Mesenchymal stem cell (in vitro differentiated cells and primary cell): Measurements from ENCODE around the gene AREL1.

Source experiments
- DNase-seq: peaks from one replicate; pipeline ENCODE4 v3.0.0-alpha.2; 2013
- H2AFZ ChIP-seq: one replicate; pipeline ENCODE4 v1.6.1; 2013; ENCODE audit warnings: low read depth, mild to moderate bottlenecking, control low read depth, inconsistent platforms, low read length, moderate library complexity
- H2AK5ac ChIP-seq: 2 replicates; pipeline ENCODE4 v1.6.1; 2013; ENCODE audit warnings: low read length, moderate library complexity, mild to moderate bottlenecking, inconsistent platforms; ENCODE audit not compliant: severe bottlenecking
- H2BK120ac ChIP-seq: one replicate; pipeline ENCODE4 v1.6.1; 2013; ENCODE audit warnings: low read depth, mild to moderate bottlenecking, inconsistent platforms, low read length, moderate library complexity
- H2BK12ac ChIP-seq, 2 experiments: one replicate each; pipeline ENCODE4 v1.6.1; 2013; ENCODE audit warnings: inconsistent platforms in 2 of 2, low read length in 2 of 2, mild to moderate bottlenecking in 2 of 2, moderate library complexity in 2 of 2, control low read depth in 1 of 2
- H2BK15ac ChIP-seq: one replicate; pipeline ENCODE4 v1.6.1; 2013; ENCODE audit warnings: mild to moderate bottlenecking, low read depth, inconsistent platforms; ENCODE audit not compliant: poor library complexity, severe bottlenecking
- H2BK5ac ChIP-seq: 2 replicates; pipeline ENCODE4 v1.6.1; 2013; ENCODE audit warnings: low read depth, mild to moderate bottlenecking, low read length, control low read depth, inconsistent platforms; ENCODE audit not compliant: poor library complexity, severe bottlenecking
- H3K14ac ChIP-seq, 2 experiments: one replicate each; pipeline ENCODE4 v1.6.1; 2013; ENCODE audit warnings: inconsistent platforms in 2 of 2, low read length in 2 of 2, control low read depth in 1 of 2, mild to moderate bottlenecking in 1 of 2, moderate library complexity in 1 of 2
- H3K18ac ChIP-seq, 2 experiments: one replicate each; pipeline ENCODE4 v1.6.1; 2013; ENCODE audit warnings: inconsistent platforms in 2 of 2, low read length in 2 of 2, control low read depth in 1 of 2, low read depth in 1 of 2, mild to moderate bottlenecking in 1 of 2
- H3K23ac ChIP-seq, 2 experiments: one replicate each; pipeline ENCODE4 v1.6.1; 2013; ENCODE audit warnings: inconsistent platforms in 2 of 2, low read length in 2 of 2, mild to moderate bottlenecking in 2 of 2, moderate library complexity in 2 of 2, control low read depth in 1 of 2
- H3K27ac ChIP-seq: 2 replicates; pipeline ENCODE4 v1.5.1; 2013; ENCODE audit warnings: mild to moderate bottlenecking, moderate library complexity, low read length, control low read depth, inconsistent platforms; ENCODE audit not compliant: poor library complexity, severe bottlenecking
- H3K27me3 ChIP-seq, 2 experiments: 2 replicates each; pipeline versions ENCODE4 v1.6.1 to v1.7.0; 2013; ENCODE audit warnings: low read length in 2 of 2, mild to moderate bottlenecking in 2 of 2, moderate library complexity in 2 of 2, control low read depth in 1 of 2, inconsistent platforms in 1 of 2; ENCODE audit not compliant: control insufficient read depth in 1 of 2, insufficient read depth in 1 of 2
- H3K36me3 ChIP-seq, 2 experiments: 2 replicates each; pipeline versions ENCODE4 v1.6.1 to v1.7.0; 2013; ENCODE audit warnings: low read length in 2 of 2, control low read depth in 1 of 2, inconsistent platforms in 1 of 2, low read depth in 1 of 2, mild to moderate bottlenecking in 1 of 2; ENCODE audit not compliant: insufficient read depth in 2 of 2, control insufficient read depth in 1 of 2
- H3K4ac ChIP-seq, 2 experiments: one replicate each; pipeline ENCODE4 v1.6.1; 2013; ENCODE audit warnings: inconsistent platforms in 2 of 2, low read length in 2 of 2, mild to moderate bottlenecking in 2 of 2, moderate library complexity in 2 of 2, control low read depth in 1 of 2, low read depth in 1 of 2
- H3K4me1 ChIP-seq: 2 replicates; pipeline ENCODE4 v1.6.1; 2013; ENCODE audit warnings: low read depth, low read length, control low read depth; ENCODE audit not compliant: control insufficient read depth, insufficient read depth
- H3K4me2 ChIP-seq: 2 replicates; pipeline ENCODE4 v1.6.1; 2013; ENCODE audit warnings: low read length, mild to moderate bottlenecking, inconsistent platforms; ENCODE audit not compliant: poor library complexity, severe bottlenecking
- H3K4me3 ChIP-seq, 2 experiments: 2 replicates each; pipeline versions ENCODE4 v1.5.1 to v1.7.0; 2013; ENCODE audit warnings: low read length in 2 of 2, mild to moderate bottlenecking in 2 of 2, control low read depth in 1 of 2, low read depth in 1 of 2; ENCODE audit not compliant: insufficient read depth in 1 of 2
- H3K79me1 ChIP-seq: replicated peaks from 2 replicates; pipeline ENCODE4 v1.6.1; 2013; ENCODE audit warnings: mild to moderate bottlenecking, control low read depth, low read length, inconsistent platforms; ENCODE audit not compliant: poor library complexity, severe bottlenecking
- H3K9ac ChIP-seq: 2 replicates; pipeline ENCODE4 v1.7.0; 2013; ENCODE audit warnings: mild to moderate bottlenecking, low read length, moderate library complexity
- H3K9me3 ChIP-seq: 2 replicates; pipeline ENCODE4 v1.7.0; 2013; ENCODE audit warnings: mild to moderate bottlenecking, low read length; ENCODE audit not compliant: control insufficient read depth
- H4K8ac ChIP-seq: one replicate; pipeline ENCODE4 v1.6.1; 2013; ENCODE audit warnings: inconsistent platforms, mild to moderate bottlenecking, low read length, moderate library complexity
- H4K91ac ChIP-seq: one replicate; pipeline ENCODE4 v1.6.1; 2013; ENCODE audit warnings: mild to moderate bottlenecking, low read length, inconsistent platforms
- WGBS: methylation state at CpG from one replicate; pipeline ENCODE4 v1.1.7; 2013; ENCODE audit warnings: mixed read lengths; 5-methylcytosine and 5-hydroxymethylcytosine counted together

Gene AREL1

GRCh38 chr14:74720526-74720925 lies 7.6 kb upstream of the AREL1 start:
- no peak overlapping the region for H3K18ac ChIP-seq
- peaks cover 24 to 80% of the 10 kb centered on the region in 2 experiments for H3K36me3 ChIP-seq
- no peak overlapping the region for H3K4me2 ChIP-seq
- H3K14ac ChIP-seq, result no peak overlapping the region
- no peaks in the 10 kb centered on the region for H3K4me1 ChIP-seq
- no peak overlapping the region for H3K9ac ChIP-seq
- no peak overlapping the region for H2BK15ac ChIP-seq
- H2AK5ac ChIP-seq, result no peak overlapping the region
- H4K91ac ChIP-seq, result no peak overlapping the region
- no peaks in the 10 kb centered on the region for H3K27me3 ChIP-seq
- no peak overlapping the region for H2BK120ac ChIP-seq
- no peak overlapping the region for H3K27ac ChIP-seq
- H3K23ac ChIP-seq, result no peak overlapping the region
- H4K8ac ChIP-seq, result no peak overlapping the region
- no peaks in the 10 kb centered on the region for H3K9me3 ChIP-seq
- peaks cover 11% of the 10 kb centered on the region for H3K79me1 ChIP-seq
- H2BK12ac ChIP-seq, result no peak overlapping the region
- no peak overlapping the region for H3K4ac ChIP-seq
- H2AFZ ChIP-seq, result no peak overlapping the region
- peak; percentile 43 for DNase-seq
- H3K4me3 ChIP-seq, result no peak overlapping the region
- no peak overlapping the region for H2BK5ac ChIP-seq

- Histone ChIP-seq H2BK120ac (no peak overlapping the region), H3K79me1 (peaks cover 8% of the 10 kb centered on the region), H3K27ac (no peak overlapping the region), H2BK5ac (no peak overlapping the region), H3K27me3 (no peaks in the 10 kb centered on the region), H4K8ac (no peak overlapping the region), H3K4me3 (peak overlapping the region; percentile 89 to 93), H3K9ac (peak overlapping the region; percentile 95), H3K14ac (no peak overlapping the region), H4K91ac (no peak overlapping the region), H2AFZ (peak overlapping the region; percentile 76), H3K23ac (no peak overlapping the region), H2BK15ac (no peak overlapping the region), H3K9me3 (no peaks in the 10 kb centered on the region), H2AK5ac (no peak overlapping the region), H3K4me2 (peak overlapping the region; percentile 61), H2BK12ac (no peak overlapping the region), H3K4ac (peak overlapping the region in 1 of 2 experiments; percentile 67), H3K4me1 (peaks cover 2% of the 10 kb centered on the region), H3K36me3 (peaks cover 8 to 40% of the 10 kb centered on the region in 2 experiments), H3K18ac (no peak overlapping the region)
- WGBS, result 37% methylated on average over 6 of the region's 6 CpGs
- DNase-seq, result no peak
Observed at GRCh38 chr14:74713395-74713735, 485 bp upstream of the AREL1 start.

GRCh38 chr14:74711651-74712050 lies 1.2 kb downstream of the AREL1 start:
- no peak overlapping the region for H3K14ac ChIP-seq
- H2BK12ac ChIP-seq, result no peak overlapping the region
- peaks cover 0 to 22% of the 10 kb centered on the region in 2 experiments for H3K36me3 ChIP-seq
- H3K27me3 ChIP-seq, result no peaks in the 10 kb centered on the region
- no peak overlapping the region for H4K91ac ChIP-seq
- H2AK5ac ChIP-seq, result no peak overlapping the region
- no peak overlapping the region for H2AFZ ChIP-seq
- H2BK5ac ChIP-seq, result no peak overlapping the region
- H2BK120ac ChIP-seq, result no peak overlapping the region
- H3K4ac ChIP-seq, result no peak overlapping the region
- no peak overlapping the region for H4K8ac ChIP-seq
- no peak overlapping the region for H3K23ac ChIP-seq
- H3K9ac ChIP-seq, result peak overlapping the region; percentile 95
- no peak for DNase-seq
- no peaks in the 10 kb centered on the region for H3K9me3 ChIP-seq
- H3K4me3 ChIP-seq, result peak overlapping the region in 1 of 2 experiments; percentile 93
- H3K18ac ChIP-seq, result no peak overlapping the region
- no peak overlapping the region for H2BK15ac ChIP-seq
- no peak overlapping the region for H3K27ac ChIP-seq
- peaks cover 7% of the 10 kb centered on the region for H3K79me1 ChIP-seq
- H3K4me1 ChIP-seq, result peaks cover 2% of the 10 kb centered on the region
- H3K4me2 ChIP-seq, result no peak overlapping the region
- 100% methylated on average over 3 of the region's 5 CpGs for WGBS

DNA sequence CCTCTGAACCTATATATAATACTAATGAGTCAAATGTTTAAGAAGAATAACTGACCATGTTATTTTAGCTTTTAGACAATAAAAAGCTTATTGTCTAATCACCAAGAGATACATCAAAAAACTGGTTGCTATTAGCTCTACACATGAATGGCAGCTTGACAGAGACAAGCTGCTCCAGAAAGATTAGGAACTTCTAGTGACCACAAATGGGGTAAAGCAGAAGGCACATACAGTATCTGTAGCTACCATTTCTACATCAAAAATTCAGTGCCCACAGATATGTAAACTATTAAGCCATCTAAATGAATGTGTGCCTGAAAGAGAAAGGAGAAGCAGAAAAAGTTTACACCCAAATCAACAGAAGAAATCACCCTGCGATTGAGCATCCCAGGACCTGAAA lies 2.4 kb downstream of the AREL1 start:
- H2BK15ac ChIP-seq, result no peak overlapping the region
- no peak overlapping the region for H3K4me3 ChIP-seq
- peaks cover 2% of the 10 kb centered on the region for H3K4me1 ChIP-seq
- H3K14ac ChIP-seq, result no peak overlapping the region
- H2BK120ac ChIP-seq, result no peak overlapping the region
- H2BK12ac ChIP-seq, result no peak overlapping the region
- H3K23ac ChIP-seq, result no peak overlapping the region
- no peak for DNase-seq
- no peak overlapping the region for H3K27ac ChIP-seq
- H3K79me1 ChIP-seq, result peaks cover 6% of the 10 kb centered on the region
- WGBS, result 100% methylated on average over 1 of the region's 1 CpG
- no peak overlapping the region for H2AFZ ChIP-seq
- no peak overlapping the region for H3K4me2 ChIP-seq
- H2AK5ac ChIP-seq, result no peak overlapping the region
- H3K27me3 ChIP-seq, result no peaks in the 10 kb centered on the region
- H4K8ac ChIP-seq, result no peak overlapping the region
- H3K9ac ChIP-seq, result no peak overlapping the region
- no peak overlapping the region for H2BK5ac ChIP-seq
- H4K91ac ChIP-seq, result no peak overlapping the region
- no peak overlapping the region for H3K4ac ChIP-seq
- no peaks in the 10 kb centered on the region for H3K9me3 ChIP-seq
- H3K18ac ChIP-seq, result no peak overlapping the region
- peaks cover 0 to 11% of the 10 kb centered on the region in 2 experiments for H3K36me3 ChIP-seq
